HepG2 (cell line): ENCODE data around the gene OTUD1. TPM values are rescaled to one million over a fixed set of nuclear protein-coding genes. Genes with fewer than 3 reads are reported as not detected.
A peak's percentile ranks its signal among the peaks of the same experiment; 100 is the strongest.

Experiments used
- ARHGAP35 ChIP-seq: sonication (generic); formaldehyde crosslinking; IDR thresholded peaks from 2 replicates; pipeline ENCODE4 v1.9.0; 2022; ENCODE audit warnings: mild to moderate bottlenecking, inconsistent platforms, moderate library complexity, missing genetic modification reagents, borderline replicate concordance
- ELF4 ChIP-seq: sonication (generic); formaldehyde crosslinking; IDR thresholded peaks from 2 replicates; pipeline ENCODE4 v1.5.0; 2020; ENCODE audit warnings: missing genetic modification reagents, mild to moderate bottlenecking, moderate library complexity, borderline replicate concordance
- KDM5A ChIP-seq: fragments of 200-600 bp; sonication (generic); IDR thresholded peaks from 2 replicates; pipeline ENCODE4 v1.7.0; 2018; ENCODE audit warnings: antibody characterized with exemption, mild to moderate bottlenecking, low read length, borderline replicate concordance
- MEIS2 ChIP-seq: sonication (generic); formaldehyde crosslinking; IDR thresholded peaks from 2 replicates; pipeline ENCODE4 v1.9.0; 2021; ENCODE audit warnings: mild to moderate bottlenecking, missing genetic modification reagents
- NFIC ChIP-seq: IDR thresholded peaks from 2 replicates; pipeline ENCODE4 v1.6.1; 2012; ENCODE audit warnings: mild to moderate bottlenecking, low read length, inconsistent platforms
- ZFP36L1 ChIP-seq: sonication (generic); formaldehyde crosslinking; IDR thresholded peaks from 2 replicates; pipeline ENCODE4 v1.8.0; 2022; ENCODE audit warnings: mild to moderate bottlenecking, missing genetic modification reagents, moderate library complexity
- ZNF317 ChIP-seq: sonication (generic); formaldehyde crosslinking; IDR thresholded peaks from 2 replicates; pipeline ENCODE4 v1.5.0; 2020; ENCODE audit warnings: mild to moderate bottlenecking, missing genetic modification reagents
- ZNF546 ChIP-seq: sonication (generic); formaldehyde crosslinking; conservative IDR thresholded peaks from 2 replicates; pipeline ENCODE4 v1.8.1; 2023; ENCODE audit warnings: mild to moderate bottlenecking, missing genetic modification reagents
- polyA plus RNA-seq, 8 experiments: library from polyadenylated mRNA; depleted of rRNA in 3 of 8; stranded (reverse) in 7 of 8; unstranded in 1 of 8; fragments of >200 nt; fragmentation: Illumina TruSeq in 4 of 8; extraction: Trizol in 4 of 8; gene quantifications; 2 replicates each; pipeline versions ENCODE4 v1.2.1 to v1.2.3, GENCODE V29; 2011 to 2016; ENCODE audit warnings: low read depth in 4 of 8, missing spikeins in 1 of 8, mixed read lengths in 1 of 8; ENCODE audit not compliant: insufficient read depth in 1 of 8
- total RNA-seq, 5 experiments: library from RNA; depleted of rRNA; stranded (reverse); fragments of >200 nt; fragmentation: Illumina TruSeq; extraction: Trizol; gene quantifications; 2 replicates each; pipeline ENCODE4 v1.2.3, GENCODE V29; 2016; ENCODE audit warnings: low read depth in 1 of 5
- TF ChIP-seq, protein P1 (sequence below): sonication (generic); formaldehyde crosslinking; IDR thresholded peaks from 2 replicates; pipeline ENCODE4 v1.4.0; 2020; ENCODE audit warnings: mild to moderate bottlenecking, missing genetic modification reagents
- TF ChIP-seq, protein P2 (sequence below): conservative IDR thresholded peaks from 2 replicates; pipeline ENCODE4 v1.6.1; 2018; ENCODE audit warnings: missing genetic modification reagents
- TF ChIP-seq, protein P3 (sequence below): sonication (generic); formaldehyde crosslinking; IDR thresholded peaks from 2 replicates; pipeline ENCODE4 v1.5.1; 2020; ENCODE audit warnings: missing genetic modification reagents, mild to moderate bottlenecking, borderline replicate concordance
- TF ChIP-seq, protein P4 (sequence below): sonication (generic); formaldehyde crosslinking; IDR thresholded peaks from 2 replicates; pipeline ENCODE4 v1.8.0; 2022; ENCODE audit warnings: mild to moderate bottlenecking, missing genetic modification reagents, moderate library complexity
- TF ChIP-seq, protein P5 (sequence below): sonication (generic); formaldehyde crosslinking; IDR thresholded peaks from 2 replicates; pipeline ENCODE4 v1.4.0; 2020; ENCODE audit warnings: missing genetic modification reagents
- TF ChIP-seq, protein P6 (sequence below): IDR thresholded peaks from 2 replicates; pipeline ENCODE4 v1.6.1; 2012; ENCODE audit warnings: low read length, improper control_type of control experiment

Gene OTUD1
- total and polyA plus RNA-seq, 2 of the 13 experiments (the other 11 are each of a cell fraction or from before 2014, with no cell fraction given), result 1.2 to 1.4 TPM

DNA sequence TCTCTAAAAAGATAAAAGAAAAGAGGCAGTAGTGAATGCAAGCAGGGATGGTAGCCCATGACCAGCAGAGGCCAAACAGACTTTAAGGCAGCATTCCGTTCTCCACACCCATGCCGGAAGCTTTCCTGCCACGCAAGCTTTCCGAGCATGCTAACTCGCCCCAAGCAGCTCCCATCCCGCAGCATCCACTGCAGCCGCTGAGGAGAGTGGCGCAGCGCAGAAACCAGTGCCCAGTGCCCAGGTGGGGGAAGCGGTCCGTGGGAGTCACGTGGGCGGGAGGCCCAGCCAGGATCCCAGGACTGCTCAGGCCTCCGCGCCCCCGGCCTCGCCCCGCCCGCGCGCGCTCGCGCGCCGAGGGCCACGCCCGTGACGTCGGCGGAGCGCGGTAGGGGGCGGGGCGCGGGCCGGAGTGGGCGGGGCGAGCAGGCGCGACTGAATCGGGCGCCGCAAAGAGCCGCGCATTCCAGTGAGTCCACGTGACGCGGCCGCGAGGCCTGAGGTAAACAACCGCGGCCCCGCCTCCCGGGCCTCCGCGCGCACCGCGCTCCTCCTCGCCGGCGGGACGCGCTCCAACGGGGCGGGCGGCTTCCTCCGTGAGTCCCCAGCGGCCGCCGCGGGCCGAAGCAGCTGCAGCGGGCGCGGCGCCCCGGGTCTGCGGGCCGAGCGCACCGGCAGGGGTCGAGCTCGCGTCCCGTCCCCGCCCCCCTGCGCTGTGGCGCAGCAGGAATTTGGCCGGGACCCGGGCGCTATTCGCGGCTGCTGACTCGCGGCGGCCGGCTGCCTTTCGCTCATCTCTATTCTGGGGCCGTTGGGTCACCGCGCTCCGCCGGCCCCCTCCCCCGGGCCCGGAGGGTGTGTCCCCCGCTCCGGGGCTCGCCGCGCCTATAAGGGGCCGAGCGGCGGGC is at the start of gene OTUD1 (continued):
- TF ChIP-seq, protein P1, sequence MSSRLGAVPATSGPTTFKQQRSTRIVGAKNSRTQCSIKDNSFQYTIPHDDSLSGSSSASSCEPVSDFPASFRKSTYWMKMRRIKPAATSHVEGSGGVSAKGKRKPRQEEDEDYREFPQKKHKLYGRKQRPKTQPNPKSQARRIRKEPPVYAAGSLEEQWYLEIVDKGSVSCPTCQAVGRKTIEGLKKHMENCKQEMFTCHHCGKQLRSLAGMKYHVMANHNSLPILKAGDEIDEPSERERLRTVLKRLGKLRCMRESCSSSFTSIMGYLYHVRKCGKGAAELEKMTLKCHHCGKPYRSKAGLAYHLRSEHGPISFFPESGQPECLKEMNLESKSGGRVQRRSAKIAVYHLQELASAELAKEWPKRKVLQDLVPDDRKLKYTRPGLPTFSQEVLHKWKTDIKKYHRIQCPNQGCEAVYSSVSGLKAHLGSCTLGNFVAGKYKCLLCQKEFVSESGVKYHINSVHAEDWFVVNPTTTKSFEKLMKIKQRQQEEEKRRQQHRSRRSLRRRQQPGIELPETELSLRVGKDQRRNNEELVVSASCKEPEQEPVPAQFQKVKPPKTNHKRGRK, result no peak
- TF ChIP-seq, protein P2, sequence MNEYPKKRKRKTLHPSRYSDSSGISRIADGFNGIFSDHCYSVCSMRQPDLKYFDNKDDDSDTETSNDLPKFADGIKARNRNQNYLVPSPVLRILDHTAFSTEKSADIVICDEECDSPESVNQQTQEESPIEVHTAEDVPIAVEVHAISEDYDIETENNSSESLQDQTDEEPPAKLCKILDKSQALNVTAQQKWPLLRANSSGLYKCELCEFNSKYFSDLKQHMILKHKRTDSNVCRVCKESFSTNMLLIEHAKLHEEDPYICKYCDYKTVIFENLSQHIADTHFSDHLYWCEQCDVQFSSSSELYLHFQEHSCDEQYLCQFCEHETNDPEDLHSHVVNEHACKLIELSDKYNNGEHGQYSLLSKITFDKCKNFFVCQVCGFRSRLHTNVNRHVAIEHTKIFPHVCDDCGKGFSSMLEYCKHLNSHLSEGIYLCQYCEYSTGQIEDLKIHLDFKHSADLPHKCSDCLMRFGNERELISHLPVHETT, result no peak
- TF ChIP-seq KDM5A (no peak), ZNF546 (no peak; the same call in 1 of the 2 replicates), NFIC (no peak), ARHGAP35 (CRISPR knock-in tag) (no peak), ZFP36L1 (CRISPR knock-in tag) (0 out of 2 replicates have a peak, but pooled peaks have one; percentile 29), ZNF317 (no peak), ELF4 (CRISPR knock-in tag) (no peak), MEIS2 (CRISPR knock-in tag) (no peak)
- TF ChIP-seq, protein P3, sequence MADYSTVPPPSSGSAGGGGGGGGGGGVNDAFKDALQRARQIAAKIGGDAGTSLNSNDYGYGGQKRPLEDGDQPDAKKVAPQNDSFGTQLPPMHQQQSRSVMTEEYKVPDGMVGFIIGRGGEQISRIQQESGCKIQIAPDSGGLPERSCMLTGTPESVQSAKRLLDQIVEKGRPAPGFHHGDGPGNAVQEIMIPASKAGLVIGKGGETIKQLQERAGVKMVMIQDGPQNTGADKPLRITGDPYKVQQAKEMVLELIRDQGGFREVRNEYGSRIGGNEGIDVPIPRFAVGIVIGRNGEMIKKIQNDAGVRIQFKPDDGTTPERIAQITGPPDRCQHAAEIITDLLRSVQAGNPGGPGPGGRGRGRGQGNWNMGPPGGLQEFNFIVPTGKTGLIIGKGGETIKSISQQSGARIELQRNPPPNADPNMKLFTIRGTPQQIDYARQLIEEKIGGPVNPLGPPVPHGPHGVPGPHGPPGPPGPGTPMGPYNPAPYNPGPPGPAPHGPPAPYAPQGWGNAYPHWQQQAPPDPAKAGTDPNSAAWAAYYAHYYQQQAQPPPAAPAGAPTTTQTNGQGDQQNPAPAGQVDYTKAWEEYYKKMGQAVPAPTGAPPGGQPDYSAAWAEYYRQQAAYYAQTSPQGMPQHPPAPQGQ (CRISPR knock-in tag), result no peak
- TF ChIP-seq, protein P4, sequence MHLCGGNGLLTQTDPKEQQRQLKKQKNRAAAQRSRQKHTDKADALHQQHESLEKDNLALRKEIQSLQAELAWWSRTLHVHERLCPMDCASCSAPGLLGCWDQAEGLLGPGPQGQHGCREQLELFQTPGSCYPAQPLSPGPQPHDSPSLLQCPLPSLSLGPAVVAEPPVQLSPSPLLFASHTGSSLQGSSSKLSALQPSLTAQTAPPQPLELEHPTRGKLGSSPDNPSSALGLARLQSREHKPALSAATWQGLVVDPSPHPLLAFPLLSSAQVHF, result no peak
- TF ChIP-seq, protein P5, sequence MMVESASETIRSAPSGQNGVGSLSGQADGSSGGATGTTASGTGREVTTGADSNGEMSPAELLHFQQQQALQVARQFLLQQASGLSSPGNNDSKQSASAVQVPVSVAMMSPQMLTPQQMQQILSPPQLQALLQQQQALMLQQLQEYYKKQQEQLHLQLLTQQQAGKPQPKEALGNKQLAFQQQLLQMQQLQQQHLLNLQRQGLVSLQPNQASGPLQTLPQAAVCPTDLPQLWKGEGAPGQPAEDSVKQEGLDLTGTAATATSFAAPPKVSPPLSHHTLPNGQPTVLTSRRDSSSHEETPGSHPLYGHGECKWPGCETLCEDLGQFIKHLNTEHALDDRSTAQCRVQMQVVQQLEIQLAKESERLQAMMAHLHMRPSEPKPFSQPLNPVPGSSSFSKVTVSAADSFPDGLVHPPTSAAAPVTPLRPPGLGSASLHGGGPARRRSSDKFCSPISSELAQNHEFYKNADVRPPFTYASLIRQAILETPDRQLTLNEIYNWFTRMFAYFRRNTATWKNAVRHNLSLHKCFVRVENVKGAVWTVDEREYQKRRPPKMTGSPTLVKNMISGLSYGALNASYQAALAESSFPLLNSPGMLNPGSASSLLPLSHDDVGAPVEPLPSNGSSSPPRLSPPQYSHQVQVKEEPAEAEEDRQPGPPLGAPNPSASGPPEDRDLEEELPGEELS, result peak; percentile 58; the same call in 1 of the 2 replicates
- TF ChIP-seq, protein P6, sequence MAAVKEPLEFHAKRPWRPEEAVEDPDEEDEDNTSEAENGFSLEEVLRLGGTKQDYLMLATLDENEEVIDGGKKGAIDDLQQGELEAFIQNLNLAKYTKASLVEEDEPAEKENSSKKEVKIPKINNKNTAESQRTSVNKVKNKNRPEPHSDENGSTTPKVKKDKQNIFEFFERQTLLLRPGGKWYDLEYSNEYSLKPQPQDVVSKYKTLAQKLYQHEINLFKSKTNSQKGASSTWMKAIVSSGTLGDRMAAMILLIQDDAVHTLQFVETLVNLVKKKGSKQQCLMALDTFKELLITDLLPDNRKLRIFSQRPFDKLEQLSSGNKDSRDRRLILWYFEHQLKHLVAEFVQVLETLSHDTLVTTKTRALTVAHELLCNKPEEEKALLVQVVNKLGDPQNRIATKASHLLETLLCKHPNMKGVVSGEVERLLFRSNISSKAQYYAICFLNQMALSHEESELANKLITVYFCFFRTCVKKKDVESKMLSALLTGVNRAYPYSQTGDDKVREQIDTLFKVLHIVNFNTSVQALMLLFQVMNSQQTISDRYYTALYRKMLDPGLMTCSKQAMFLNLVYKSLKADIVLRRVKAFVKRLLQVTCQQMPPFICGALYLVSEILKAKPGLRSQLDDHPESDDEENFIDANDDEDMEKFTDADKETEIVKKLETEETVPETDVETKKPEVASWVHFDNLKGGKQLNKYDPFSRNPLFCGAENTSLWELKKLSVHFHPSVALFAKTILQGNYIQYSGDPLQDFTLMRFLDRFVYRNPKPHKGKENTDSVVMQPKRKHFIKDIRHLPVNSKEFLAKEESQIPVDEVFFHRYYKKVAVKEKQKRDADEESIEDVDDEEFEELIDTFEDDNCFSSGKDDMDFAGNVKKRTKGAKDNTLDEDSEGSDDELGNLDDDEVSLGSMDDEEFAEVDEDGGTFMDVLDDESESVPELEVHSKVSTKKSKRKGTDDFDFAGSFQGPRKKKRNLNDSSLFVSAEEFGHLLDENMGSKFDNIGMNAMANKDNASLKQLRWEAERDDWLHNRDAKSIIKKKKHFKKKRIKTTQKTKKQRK, result no peak
